Ovary (tissue), 3 donors: ENCODE results near the gene SLC25A38.

Experiments used
- POLR2A ChIP-seq: fragments of 450-650 bp; IDR thresholded peaks from one replicate; pipeline ENCODE4 v1.6.1; 2017; ENCODE audit warnings: antibody characterized with exemption, mild to moderate bottlenecking, moderate library complexity
- TF ChIP-seq, protein P1 (sequence below), 3 donors: fragments of 450-650 bp in 2 of 3; fragments of 200-600 bp in 1 of 3; IDR thresholded peaks; one replicate each; pipeline versions ENCODE4 v1.5.1 to v1.8.0; 2016 to 2022; ENCODE audit warnings: antibody characterized with exemption in 3 of 3, mild to moderate bottlenecking in 1 of 3
- donor health status: DM: no; HTN: no; CAD: no.

DNA sequence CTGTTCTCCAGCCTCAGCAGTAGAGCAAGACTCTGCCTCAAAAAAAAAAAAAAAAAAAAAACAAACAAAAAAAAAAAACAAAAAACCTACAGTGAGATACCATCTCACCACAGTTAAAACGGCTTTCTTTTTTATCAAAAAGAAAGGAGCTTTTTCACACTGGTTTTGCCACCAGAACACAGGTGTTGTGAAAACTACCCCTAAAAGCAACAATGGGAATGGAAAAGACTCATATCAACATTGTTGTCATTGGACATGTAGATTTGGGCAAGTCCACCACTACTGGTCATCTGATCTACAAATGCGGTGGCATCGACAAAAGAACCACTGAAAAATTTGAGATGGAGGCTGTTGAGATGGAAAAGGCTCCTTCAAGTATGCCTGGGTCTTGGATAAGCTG lies 24.8 kb upstream of the SLC25A38 start:
- TF ChIP-seq, protein P1, sequence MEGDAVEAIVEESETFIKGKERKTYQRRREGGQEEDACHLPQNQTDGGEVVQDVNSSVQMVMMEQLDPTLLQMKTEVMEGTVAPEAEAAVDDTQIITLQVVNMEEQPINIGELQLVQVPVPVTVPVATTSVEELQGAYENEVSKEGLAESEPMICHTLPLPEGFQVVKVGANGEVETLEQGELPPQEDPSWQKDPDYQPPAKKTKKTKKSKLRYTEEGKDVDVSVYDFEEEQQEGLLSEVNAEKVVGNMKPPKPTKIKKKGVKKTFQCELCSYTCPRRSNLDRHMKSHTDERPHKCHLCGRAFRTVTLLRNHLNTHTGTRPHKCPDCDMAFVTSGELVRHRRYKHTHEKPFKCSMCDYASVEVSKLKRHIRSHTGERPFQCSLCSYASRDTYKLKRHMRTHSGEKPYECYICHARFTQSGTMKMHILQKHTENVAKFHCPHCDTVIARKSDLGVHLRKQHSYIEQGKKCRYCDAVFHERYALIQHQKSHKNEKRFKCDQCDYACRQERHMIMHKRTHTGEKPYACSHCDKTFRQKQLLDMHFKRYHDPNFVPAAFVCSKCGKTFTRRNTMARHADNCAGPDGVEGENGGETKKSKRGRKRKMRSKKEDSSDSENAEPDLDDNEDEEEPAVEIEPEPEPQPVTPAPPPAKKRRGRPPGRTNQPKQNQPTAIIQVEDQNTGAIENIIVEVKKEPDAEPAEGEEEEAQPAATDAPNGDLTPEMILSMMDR (IDR thresholded peaks at IDR 0.05) = no peak
- no peak for TF ChIP-seq POLR2A
